Neutrophil (primary cell): ENCODE results near the gene FAM47E.

Source experiments
- H3K27ac ChIP-seq: fragments of 200-600 bp; sonication (generic); 2 replicates; pipeline ENCODE4 v1.5.1; 2016; ENCODE audit warnings: mild to moderate bottlenecking, moderate library complexity
- H3K27me3 ChIP-seq: fragments of 200-600 bp; sonication (generic); 2 replicates; pipeline ENCODE4 v1.6.0; 2016; ENCODE audit warnings: mild to moderate bottlenecking
- H3K36me3 ChIP-seq: fragments of 200-600 bp; sonication (generic); 2 replicates; pipeline ENCODE4 v1.5.1; 2017
- H3K4me1 ChIP-seq, 2 experiments: fragments of 200-600 bp in 1 of 2; sonication (generic) in 1 of 2; 1 replicate in 1 of 2; 2 replicates in 1 of 2; pipeline versions ENCODE4 v1.5.1 to v1.6.1; 2013 to 2016; ENCODE audit warnings: low read depth in 1 of 2, low read length in 1 of 2, mild to moderate bottlenecking in 1 of 2, moderate library complexity in 1 of 2; ENCODE audit not compliant: control insufficient read depth in 1 of 2, insufficient read depth in 1 of 2
- H3K4me3 ChIP-seq, 2 experiments: fragments of 200-600 bp in 1 of 2; sonication (generic) in 1 of 2; 1 replicate in 1 of 2; 2 replicates in 1 of 2; pipeline ENCODE4 v1.5.1; 2013 to 2016; ENCODE audit warnings: low read depth in 1 of 2, low read length in 1 of 2, mild to moderate bottlenecking in 1 of 2, moderate library complexity in 1 of 2
- H3K9me3 ChIP-seq: fragments of 200-600 bp; sonication (generic); 2 replicates; pipeline ENCODE4 v1.5.1; 2016
- TF ChIP-seq, protein P1 (sequence below): fragments of 200-600 bp; sonication (generic); IDR thresholded peaks from 2 replicates; pipeline ENCODE4 v1.5.1; 2016; ENCODE audit warnings: antibody characterized with exemption

The FAM47E gene

DNA sequence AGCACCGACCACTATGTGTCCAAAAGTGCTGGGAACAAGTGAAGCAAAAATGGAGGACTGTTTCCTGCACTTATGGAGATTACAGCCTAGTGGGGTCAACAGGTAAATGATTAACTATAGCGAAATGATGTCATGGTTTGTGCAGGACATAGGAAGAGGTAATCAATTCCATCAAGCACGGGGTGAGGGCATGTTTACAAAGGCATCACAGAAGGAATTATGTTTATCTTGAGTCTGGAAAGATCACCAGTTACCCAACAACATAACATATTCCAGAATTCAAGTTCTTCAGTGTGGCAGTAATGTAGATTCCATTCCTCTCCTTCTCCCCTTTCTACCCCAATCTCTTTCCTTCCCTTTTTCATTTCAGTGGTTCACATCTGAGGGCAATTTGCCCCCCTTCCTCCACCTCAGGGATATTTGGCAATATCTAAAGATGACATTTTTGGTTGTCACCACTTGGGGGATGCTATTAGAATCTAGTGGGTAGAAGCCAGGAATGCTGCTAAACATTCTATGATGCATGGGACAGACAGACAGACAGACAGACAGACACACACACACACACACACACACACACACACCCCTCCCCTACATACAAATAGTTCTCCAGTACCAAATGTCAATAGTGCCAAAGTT lies 24.1 kb downstream of the FAM47E start:
- Histone ChIP-seq H3K4me3 (no peak overlapping the region), H3K27me3 (no peaks in the 10 kb centered on the region), H3K27ac (no peak overlapping the region), H3K4me1 (peaks cover 76 to 78% of the 10 kb centered on the region in 2 experiments), H3K9me3 (no peaks in the 10 kb centered on the region), H3K36me3 (no peaks in the 10 kb centered on the region)
- TF ChIP-seq, protein P1, sequence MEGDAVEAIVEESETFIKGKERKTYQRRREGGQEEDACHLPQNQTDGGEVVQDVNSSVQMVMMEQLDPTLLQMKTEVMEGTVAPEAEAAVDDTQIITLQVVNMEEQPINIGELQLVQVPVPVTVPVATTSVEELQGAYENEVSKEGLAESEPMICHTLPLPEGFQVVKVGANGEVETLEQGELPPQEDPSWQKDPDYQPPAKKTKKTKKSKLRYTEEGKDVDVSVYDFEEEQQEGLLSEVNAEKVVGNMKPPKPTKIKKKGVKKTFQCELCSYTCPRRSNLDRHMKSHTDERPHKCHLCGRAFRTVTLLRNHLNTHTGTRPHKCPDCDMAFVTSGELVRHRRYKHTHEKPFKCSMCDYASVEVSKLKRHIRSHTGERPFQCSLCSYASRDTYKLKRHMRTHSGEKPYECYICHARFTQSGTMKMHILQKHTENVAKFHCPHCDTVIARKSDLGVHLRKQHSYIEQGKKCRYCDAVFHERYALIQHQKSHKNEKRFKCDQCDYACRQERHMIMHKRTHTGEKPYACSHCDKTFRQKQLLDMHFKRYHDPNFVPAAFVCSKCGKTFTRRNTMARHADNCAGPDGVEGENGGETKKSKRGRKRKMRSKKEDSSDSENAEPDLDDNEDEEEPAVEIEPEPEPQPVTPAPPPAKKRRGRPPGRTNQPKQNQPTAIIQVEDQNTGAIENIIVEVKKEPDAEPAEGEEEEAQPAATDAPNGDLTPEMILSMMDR = no peak

DNA sequence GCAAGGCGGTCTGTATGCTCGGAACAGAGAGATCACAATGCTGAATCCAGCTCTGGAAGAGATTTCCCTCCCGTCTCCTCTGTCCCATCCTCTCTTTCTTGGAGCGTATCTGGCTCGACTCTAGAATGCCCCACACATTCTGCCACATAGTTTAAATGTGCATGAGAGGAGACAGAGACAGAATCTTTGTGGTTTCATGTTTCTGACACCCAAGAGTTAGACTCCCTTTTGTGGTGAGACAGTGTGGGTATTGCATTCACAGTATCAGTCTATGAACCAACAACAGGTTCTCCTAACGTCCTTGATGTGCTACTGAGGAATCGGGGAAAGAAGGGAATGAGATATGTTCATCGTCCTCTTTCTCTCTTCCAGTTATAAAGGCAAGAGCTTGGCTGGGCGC lies 25.3 kb downstream of the FAM47E start:
- TF ChIP-seq, protein P1 = no peak
- Histone ChIP-seq H3K4me1 (peaks cover 72 to 79% of the 10 kb centered on the region in 2 experiments), H3K4me3 (no peak overlapping the region), H3K27me3 (no peaks in the 10 kb centered on the region), H3K9me3 (no peaks in the 10 kb centered on the region), H3K27ac (no peak overlapping the region), H3K36me3 (no peaks in the 10 kb centered on the region)

DNA sequence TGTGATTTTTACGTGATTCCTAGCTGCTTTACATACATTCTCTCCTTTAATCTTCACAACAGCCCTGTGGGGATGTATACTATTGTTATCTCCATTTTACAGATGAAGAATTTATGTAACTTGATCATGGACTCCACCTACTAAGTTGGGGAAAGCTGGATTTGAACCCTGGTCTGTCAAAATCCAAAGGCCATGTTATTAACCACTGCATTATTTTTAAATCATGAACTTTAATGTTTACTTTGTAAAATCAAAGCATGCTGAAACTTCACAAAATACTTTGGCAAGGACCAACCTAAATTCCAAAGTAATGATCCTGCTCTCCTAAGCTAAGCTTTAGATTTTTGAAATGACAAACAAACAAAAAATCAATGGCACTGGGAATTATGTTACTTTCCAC lies 26.1 kb downstream of the FAM47E start:
- Histone ChIP-seq H3K36me3 (no peaks in the 10 kb centered on the region), H3K4me3 (no peak overlapping the region), H3K9me3 (no peaks in the 10 kb centered on the region), H3K27ac (no peak overlapping the region), H3K4me1 (peaks cover 63 to 72% of the 10 kb centered on the region in 2 experiments), H3K27me3 (no peaks in the 10 kb centered on the region)
- TF ChIP-seq, protein P1 = no peak

DNA sequence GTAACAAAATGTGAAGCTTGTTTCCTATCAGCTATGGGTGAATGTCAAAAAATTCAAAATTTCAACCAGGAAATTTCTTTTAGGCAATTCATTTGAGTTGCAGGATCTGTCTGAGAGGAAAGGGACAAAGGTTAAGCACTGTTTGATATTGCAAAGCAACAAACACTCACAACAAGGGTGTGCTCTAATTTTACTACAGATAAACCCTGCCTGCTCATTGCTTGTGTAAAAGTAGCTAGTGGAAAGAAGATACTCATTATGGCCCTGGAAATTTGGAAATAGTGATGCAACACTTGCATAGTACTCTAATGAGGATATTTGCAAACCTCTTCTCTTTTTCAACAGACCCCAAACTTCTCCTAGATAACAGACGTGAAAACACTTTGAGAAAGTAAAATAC lies 27.1 kb downstream of the FAM47E start:
- Histone ChIP-seq H3K27ac (peak overlapping the region; percentile 58), H3K4me3 (no peak overlapping the region), H3K27me3 (no peaks in the 10 kb centered on the region), H3K4me1 (peaks cover 59 to 69% of the 10 kb centered on the region in 2 experiments), H3K36me3 (no peaks in the 10 kb centered on the region), H3K9me3 (no peaks in the 10 kb centered on the region)
- TF ChIP-seq, protein P1 = no peak

DNA sequence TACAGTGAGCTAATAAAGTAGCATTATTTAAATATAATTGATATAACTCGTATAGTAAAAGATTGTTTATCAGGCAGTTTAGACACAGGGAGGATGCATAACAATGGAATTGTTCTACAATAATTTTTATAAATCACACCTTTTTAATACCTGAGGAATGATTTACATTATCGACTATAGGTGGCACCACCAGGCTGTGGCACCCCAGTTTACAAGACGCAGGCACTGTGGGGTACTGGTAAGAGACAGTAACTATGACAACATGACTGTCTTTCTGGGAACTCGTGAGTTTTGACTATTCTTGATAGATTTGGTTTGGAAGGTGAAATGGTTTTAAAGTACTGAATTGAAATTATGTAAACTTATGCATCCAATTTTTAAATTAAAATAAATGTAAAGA lies 27.9 kb downstream of the FAM47E start:
- Histone ChIP-seq H3K36me3 (no peaks in the 10 kb centered on the region), H3K4me1 (peaks cover 57 to 69% of the 10 kb centered on the region in 2 experiments), H3K27ac (no peak overlapping the region), H3K4me3 (no peak overlapping the region), H3K9me3 (no peaks in the 10 kb centered on the region), H3K27me3 (no peaks in the 10 kb centered on the region)
- TF ChIP-seq, protein P1 = no peak
